Measurements from ENCODE around the gene ATRNL1.
"Not testable (repeated sequence)": the region's sequence is repeated elsewhere in the genome, so short reads cannot be mapped to it uniquely, and the experiment has no call there.

- TF ChIP-seq CTCF (IDR thresholded peaks at IDR 0.05; ENCODE audit: borderline replicate concordance, extremely low read depth, low read length, poor library complexity, severe bottlenecking); EZH2 (IDR thresholded peaks at IDR 0.05; ENCODE audit: borderline replicate concordance, low read depth, low read length, severe bottlenecking): not testable (repeated sequence)
Measured at GRCh38 chr10:115367920-115368319, 274.8 kb downstream of the ATRNL1 start.
